Small intestine (tissue), 7 donors: ENCODE data around the gene CLMN. TPM values are rescaled to one million over a fixed set of nuclear protein-coding genes. Genes with fewer than 3 reads are reported as not detected.
"Not testable (repeated sequence)": the region's sequence is repeated elsewhere in the genome, so short reads cannot be mapped to it uniquely, and the experiment has no call there.

Source experiments
- DNase-seq, 2 donors: peaks; one replicate each; pipeline versions ENCODE4 v3.0.0 to v3.0.0-alpha.2; 2013
- FAIRE-seq: peaks from 2 replicates; lab custom pipeline; 2012; peaks lifted over from hg19 to GRCh38; lab: Jason Lieb, UNC
- H3K27ac ChIP-seq, 3 donors: one replicate each; pipeline ENCODE4 v1.5.1; 2013; ENCODE audit warnings: low read length in 2 of 3, mild to moderate bottlenecking in 2 of 3, control low read depth in 1 of 3, inconsistent platforms in 1 of 3, low read depth in 1 of 3, moderate library complexity in 1 of 3
- H3K27me3 ChIP-seq, 3 donors: one replicate each; pipeline ENCODE4 v1.6.1; 2013; ENCODE audit warnings: low read length in 3 of 3, inconsistent platforms in 1 of 3; ENCODE audit not compliant: control insufficient read depth in 3 of 3, insufficient read depth in 3 of 3
- H3K36me3 ChIP-seq, 3 donors: one replicate each; pipeline ENCODE4 v1.6.1; 2013; ENCODE audit warnings: low read length in 3 of 3, inconsistent platforms in 1 of 3, low read depth in 1 of 3, mild to moderate bottlenecking in 1 of 3, moderate library complexity in 1 of 3; ENCODE audit not compliant: control insufficient read depth in 3 of 3, insufficient read depth in 2 of 3
- H3K4me1 ChIP-seq, 3 donors: one replicate each; pipeline ENCODE4 v1.6.1; 2013; ENCODE audit warnings: low read length in 2 of 3, inconsistent platforms in 1 of 3, low read depth in 1 of 3, mild to moderate bottlenecking in 1 of 3, moderate library complexity in 1 of 3; ENCODE audit not compliant: control insufficient read depth in 3 of 3, insufficient read depth in 2 of 3
- H3K4me3 ChIP-seq, 3 donors: one replicate each; pipeline ENCODE4 v1.5.1; 2013; ENCODE audit warnings: low read length in 3 of 3, control low read depth in 1 of 3, inconsistent platforms in 1 of 3, low read depth in 1 of 3, mild to moderate bottlenecking in 1 of 3, moderate library complexity in 1 of 3
- H3K9me3 ChIP-seq, 2 donors: one replicate each; pipeline ENCODE4 v1.6.1; 2013; ENCODE audit warnings: low read depth in 1 of 2, low read length in 1 of 2; ENCODE audit not compliant: control insufficient read depth in 2 of 2, insufficient read depth in 1 of 2
- WGBS, 3 donors: extraction: QIAGEN DNeasy Blood & Tissue Kit; methylation state at CpG; one replicate each; pipeline ENCODE4 v1.1.7; 2013; 5-methylcytosine and 5-hydroxymethylcytosine counted together
- polyA plus RNA-seq, 4 donors: library from polyadenylated mRNA; stranded (reverse) in 3 of 4; unstranded in 1 of 4; fragments of 200-250 nt in 3 of 4; fragments of 120-200 nt in 1 of 4; gene quantifications; one replicate each; pipeline versions ENCODE4 v1.2.1 to v1.2.3, GENCODE V29; 2013
- donor health status: healthy with polysubstance abuse.
- donor health status: control.
- donor health status: control.
- donor health status: Bipolar disorder and iron deficiency.
- donor health status: healthy.

Gene CLMN
- polyA plus RNA-seq, 4 donors, result 2.9 to 25.0 (median 5.7) TPM

- 87 to 89% (median 87%) methylated on average over 8 of the region's 8 CpGs for WGBS, 3 donors
- FAIRE-seq (no peak), DNase-seq (no peak)
- Histone ChIP-seq H3K27me3 (no peaks in the 10 kb centered on the region), H3K4me3 (no peak overlapping the region), H3K4me1 (peaks cover 0 to 21% (median 10%) of the 10 kb centered on the region in 3 donors), H3K9me3 (no peaks in the 10 kb centered on the region), H3K36me3 (no peaks in the 10 kb centered on the region), H3K27ac (no peak overlapping the region)
These were observed 138.6 kb downstream of the CLMN start for GRCh38 chr14:95180966-95181741.

GRCh38 chr14:95175670-95176069 is 144.0 kb downstream of the CLMN start:
- not testable (repeated sequence) for H3K27ac ChIP-seq, DNase-seq

GRCh38 chr14:95174184-95174792 is 145.4 kb downstream of the CLMN start:
- Histone ChIP-seq H3K4me1 (peaks cover 0 to 6% (median 0%) of the 10 kb centered on the region in 3 donors), H3K27ac (peak overlapping the region in 2 of 3 donors; percentile 27 to 65), H3K9me3 (no peaks in the 10 kb centered on the region), H3K4me3 (no peak overlapping the region), H3K27me3 (no peaks in the 10 kb centered on the region), H3K36me3 (no peaks in the 10 kb centered on the region)
- FAIRE-seq (no peak), DNase-seq (no peak)
- WGBS, 3 donors, result 54 to 62% (median 54%) methylated on average over 2 of the region's 2 CpGs

More at GRCh38 chr14:95175670-95176069, 144.0 kb downstream of the CLMN start:
- H3K4me1 ChIP-seq, H3K9me3 ChIP-seq, FAIRE-seq, H3K4me3 ChIP-seq, H3K36me3 ChIP-seq, H3K27me3 ChIP-seq: not testable (repeated sequence)
- 81 to 91% (median 89%) methylated on average over 3 of the region's 3 CpGs for WGBS, 3 donors

GRCh38 chr14:95173518-95173917 is 146.2 kb downstream of the CLMN start:
- Histone ChIP-seq H3K9me3 (no peaks in the 10 kb centered on the region), H3K27me3 (no peaks in the 10 kb centered on the region), H3K4me1 (peaks cover 0 to 6% (median 0%) of the 10 kb centered on the region in 3 donors), H3K4me3 (no peak overlapping the region), H3K36me3 (no peaks in the 10 kb centered on the region), H3K27ac (peak overlapping the region; percentile 0 to 65 (median 27))
- peak; percentile 46 to 92 for DNase-seq
- FAIRE-seq, result no peak

GRCh38 chr14:95167177-95167576 is 152.5 kb downstream of the CLMN start:
- peaks cover 0 to 13% of the 10 kb centered on the region in 2 donors for H3K9me3 ChIP-seq
- H3K4me3 ChIP-seq, result no peak overlapping the region
- H3K27me3 ChIP-seq, result no peaks in the 10 kb centered on the region
- whole genome bisulfite sequencing, 3 donors, result 55 to 81% (median 64%) methylated on average over 2 of the region's 2 CpGs
- no peak for FAIRE-seq
- no peak overlapping the region for H3K27ac ChIP-seq
- no peaks in the 10 kb centered on the region for H3K36me3 ChIP-seq
- DNase-seq, result peak in 1 of 2 donors; percentile 55
- peaks cover 0 to 12% (median 0%) of the 10 kb centered on the region in 3 donors for H3K4me1 ChIP-seq

GRCh38 chr14:95165517-95165916 is 154.2 kb downstream of the CLMN start:
- H3K36me3 ChIP-seq, result no peaks in the 10 kb centered on the region
- H3K27me3 ChIP-seq, result no peaks in the 10 kb centered on the region
- no peak for DNase-seq
- peaks cover 0 to 12% (median 0%) of the 10 kb centered on the region in 3 donors for H3K4me1 ChIP-seq
- 89 to 99% (median 94%) methylated on average over 3 of the region's 3 CpGs for WGBS, 3 donors
- H3K4me3 ChIP-seq, result no peak overlapping the region
- peaks cover 0 to 13% of the 10 kb centered on the region in 2 donors for H3K9me3 ChIP-seq
- no peak for FAIRE-seq
- no peak overlapping the region for H3K27ac ChIP-seq

- no peaks in the 10 kb centered on the region for H3K36me3 ChIP-seq
- no peak overlapping the region for H3K4me3 ChIP-seq
- no peak for DNase-seq
- H3K4me1 ChIP-seq, result peaks cover 0 to 12% (median 0%) of the 10 kb centered on the region in 3 donors
- H3K9me3 ChIP-seq, result peaks cover 0 to 13% of the 10 kb centered on the region in 2 donors
- FAIRE-seq, result no peak
- H3K27me3 ChIP-seq, result no peaks in the 10 kb centered on the region
- WGBS, 3 donors, result 89 to 97% (median 95%) methylated on average over 1 of the region's 1 CpG
- no peak overlapping the region for H3K27ac ChIP-seq
These were observed 155.2 kb downstream of the CLMN start for GRCh38 chr14:95164506-95164905.

- Histone ChIP-seq H3K4me3 (no peak overlapping the region), H3K27me3 (no peaks in the 10 kb centered on the region), H3K36me3 (no peaks in the 10 kb centered on the region), H3K4me1 (peaks cover 0 to 12% (median 0%) of the 10 kb centered on the region in 3 donors), H3K9me3 (peaks cover 0 to 13% of the 10 kb centered on the region in 2 donors), H3K27ac (no peak overlapping the region)
- FAIRE-seq (no peak), DNase-seq (peak in 1 of 2 donors; percentile 81)
- 39 to 78% (median 54%) methylated on average over 3 of the region's 3 CpGs for WGBS, 3 donors
These were observed 156.0 kb downstream of the CLMN start for GRCh38 chr14:95163666-95164065.
